GM18507 (cell line): ENCODE results near the gene RPGRIP1L.

Experiments used
- DNase-seq: peaks from one replicate; pipeline ENCODE4 v3.0.0; 2011; ENCODE audit warnings: low read depth; ENCODE audit not compliant: insufficient read length; ENCODE audit errors: extremely low spot score
- FAIRE-seq: peaks from 2 replicates; lab custom pipeline; 2011; peaks lifted over from hg19 to GRCh38; lab: Jason Lieb, UNC

RPGRIP1L gene

GRCh38 chr16:53565296-53565863 lies 138.3 kb downstream of the RPGRIP1L start:
- FAIRE-seq = no peak

DNA sequence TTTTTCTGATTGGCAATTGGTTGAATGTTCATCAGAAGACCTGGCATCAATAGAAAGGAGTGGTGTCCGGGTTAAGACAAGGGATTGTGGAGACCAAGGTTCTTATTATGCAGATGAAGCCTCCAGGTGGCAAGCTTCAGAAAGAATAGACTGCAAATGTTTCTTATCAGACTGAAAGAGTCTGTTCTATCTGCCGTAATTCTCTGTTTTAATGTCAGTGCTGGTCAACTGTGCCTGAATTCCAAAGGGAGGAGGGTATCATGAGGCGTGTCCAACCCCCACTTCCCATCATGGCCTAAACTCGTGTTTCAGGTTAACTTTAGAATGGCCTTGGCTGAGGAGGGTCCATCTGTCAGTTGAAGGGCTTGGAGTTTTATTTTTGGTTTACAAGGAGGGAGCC lies 140.2 kb downstream of the RPGRIP1L start:
- DNase-seq (no peak), FAIRE-seq (no peak)

More at GRCh38 chr16:53565296-53565863, 138.3 kb downstream of the RPGRIP1L start:
- DNase-seq = no peak

GRCh38 chr16:53561101-53561888 lies 142.4 kb downstream of the RPGRIP1L start:
- DNase-seq = no peak
- FAIRE-seq = no peak

DNA sequence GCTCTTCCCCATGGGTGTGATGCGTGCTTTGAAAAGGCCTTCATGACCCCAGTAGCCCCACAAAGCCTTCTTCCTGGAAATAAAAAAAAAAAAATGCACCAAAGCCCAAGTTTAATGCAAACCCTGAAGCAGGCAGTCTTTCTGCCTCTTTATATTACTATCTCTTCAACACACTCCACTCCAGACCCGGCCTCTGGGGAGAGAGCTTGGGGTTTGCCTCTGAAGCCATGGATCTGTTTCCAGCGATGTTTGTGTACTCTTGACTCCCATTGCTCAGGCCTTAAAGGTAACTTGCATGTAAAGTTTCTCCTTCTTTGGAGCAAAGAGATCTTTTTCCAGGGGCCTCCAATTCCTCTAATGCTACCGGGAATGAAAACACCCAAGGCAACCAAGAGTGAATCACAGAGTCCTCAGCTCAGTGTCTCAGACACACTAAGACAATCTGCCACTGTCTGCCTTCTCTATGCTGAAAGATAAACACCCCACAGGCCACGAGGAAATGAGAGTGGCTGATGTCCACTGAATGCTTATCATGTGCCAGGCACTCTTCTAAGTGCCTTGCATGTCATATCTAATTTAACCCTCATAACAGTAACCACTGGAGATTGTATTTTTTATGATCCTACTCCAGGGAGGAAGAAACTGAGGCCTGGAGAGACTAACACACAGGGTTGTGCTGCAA lies 144.2 kb downstream of the RPGRIP1L start:
- no peak for DNase-seq
- no peak for FAIRE-seq

DNA sequence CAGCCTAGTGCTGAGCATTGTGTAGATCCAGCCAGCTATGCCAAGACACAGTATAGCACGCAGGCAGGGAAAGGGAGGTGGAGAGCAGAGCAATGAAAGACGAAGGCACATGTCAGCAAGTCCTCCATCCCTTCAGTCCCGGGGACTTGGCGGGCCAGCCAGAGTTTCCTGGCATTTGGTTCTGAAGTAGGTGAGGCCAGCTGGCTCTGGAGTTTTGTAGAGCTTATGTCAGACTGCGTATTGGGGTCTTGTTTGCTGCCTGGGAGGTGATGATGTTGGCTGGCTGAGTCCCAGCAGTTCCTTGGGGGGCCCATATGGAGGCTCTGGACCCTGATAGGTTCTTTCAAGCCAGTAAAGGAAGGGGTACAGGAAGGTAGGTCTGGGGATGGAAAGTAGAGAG lies 144.9 kb downstream of the RPGRIP1L start:
- FAIRE-seq = no peak
- DNase-seq = no peak

DNA sequence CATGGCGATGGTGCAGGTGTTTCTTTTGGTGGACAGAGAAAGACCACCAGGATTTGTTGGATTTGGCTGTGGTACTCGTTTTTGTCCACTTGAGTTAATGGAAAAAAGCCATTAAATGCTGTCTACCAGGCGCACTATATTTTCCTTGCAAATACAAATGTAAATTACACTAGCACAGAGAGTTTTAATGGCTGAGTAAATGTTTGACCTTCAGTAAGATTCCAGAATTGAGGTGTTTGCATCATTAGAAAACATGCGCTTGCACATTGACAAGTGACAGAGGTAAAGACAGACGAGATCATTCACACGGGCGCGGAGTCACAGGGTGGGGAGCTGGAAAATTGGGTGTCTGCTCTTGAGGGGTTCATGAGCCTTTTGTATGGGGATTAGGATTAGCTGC lies 147.1 kb downstream of the RPGRIP1L start:
- no peak for DNase-seq

DNA sequence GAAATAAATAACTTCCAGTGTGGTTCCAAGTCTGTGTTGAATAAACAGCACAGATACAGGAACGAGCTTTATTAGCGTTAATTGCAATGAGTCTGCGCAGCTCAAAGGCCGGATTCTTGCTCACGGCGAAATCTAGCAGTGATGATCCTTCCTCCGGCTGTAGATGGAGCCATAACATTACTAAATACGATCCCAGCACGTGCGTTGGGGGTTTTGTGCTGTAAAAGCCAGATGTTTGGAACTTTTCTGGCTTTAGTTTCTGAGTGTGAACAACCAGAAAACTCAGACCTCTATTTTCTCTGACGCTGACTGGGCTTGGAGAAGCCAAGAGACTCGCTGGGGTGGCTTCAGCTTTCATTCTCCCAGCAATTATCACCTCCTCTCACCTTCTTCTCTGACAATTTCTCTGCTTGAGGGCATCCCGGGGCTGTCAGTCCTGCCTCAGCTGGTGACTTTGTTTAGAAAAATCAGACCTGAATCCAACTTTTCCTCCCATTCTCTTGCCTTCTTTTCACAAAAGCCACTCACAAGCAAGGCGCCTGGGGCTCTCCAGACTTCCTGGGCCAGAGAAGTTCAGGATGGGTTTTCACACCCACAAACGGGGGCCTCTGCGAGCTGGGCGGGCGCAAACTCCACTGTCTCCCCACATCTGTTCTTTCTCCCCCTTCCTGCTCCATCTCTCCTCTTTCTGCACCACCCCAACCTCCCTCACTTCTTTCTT lies 153.5 kb downstream of the RPGRIP1L start:
- DNase-seq = peak; percentile 40
- FAIRE-seq = peak; percentile 82

More for the DNA sequence above, 147.1 kb downstream of the RPGRIP1L start:
- FAIRE-seq = no peak
